ENCODE data around the gene RTEL1.

- TF ChIP-seq POLR2A (IDR thresholded peaks at IDR 0.05; ENCODE audit: low read length) (no peak), GATA1 (IDR thresholded peaks at IDR 0.05; ENCODE audit: low read depth, low read length) (no peak)
Measured at GRCh38 chr20:63641146-63641791, 16.8 kb upstream of the RTEL1 start.

Measured in erythroblast (primary cell).